IPS DF 4.7 (cell line): Measurements from ENCODE around the gene OTULIN.

Source experiments
- DNase-seq: peaks from one replicate; pipeline ENCODE4 v3.0.0-alpha.2; 2013; ENCODE audit warnings: low spot score; ENCODE audit errors: extremely low read depth

The OTULIN gene

DNA sequence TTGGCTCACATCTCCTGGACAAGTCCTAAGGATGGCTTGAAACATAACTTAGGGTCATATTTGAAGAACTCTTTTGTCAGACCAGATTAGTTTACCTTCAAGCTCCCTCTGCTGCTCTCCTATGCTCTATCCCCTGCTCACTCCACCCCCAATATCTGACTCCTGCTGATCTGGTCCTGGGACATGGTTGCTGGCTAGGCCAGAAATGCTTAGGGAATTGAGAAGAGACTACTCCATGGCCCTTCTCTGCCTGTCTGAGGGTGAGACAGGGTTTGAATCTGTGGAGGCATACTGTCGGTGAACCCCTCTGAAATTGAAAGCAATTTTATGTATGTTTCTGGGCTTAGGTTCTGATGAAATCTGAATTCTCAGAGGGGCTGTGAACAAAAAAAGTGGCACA, 3.3 kb downstream of the OTULIN start:
- no peak for DNase-seq

DNA sequence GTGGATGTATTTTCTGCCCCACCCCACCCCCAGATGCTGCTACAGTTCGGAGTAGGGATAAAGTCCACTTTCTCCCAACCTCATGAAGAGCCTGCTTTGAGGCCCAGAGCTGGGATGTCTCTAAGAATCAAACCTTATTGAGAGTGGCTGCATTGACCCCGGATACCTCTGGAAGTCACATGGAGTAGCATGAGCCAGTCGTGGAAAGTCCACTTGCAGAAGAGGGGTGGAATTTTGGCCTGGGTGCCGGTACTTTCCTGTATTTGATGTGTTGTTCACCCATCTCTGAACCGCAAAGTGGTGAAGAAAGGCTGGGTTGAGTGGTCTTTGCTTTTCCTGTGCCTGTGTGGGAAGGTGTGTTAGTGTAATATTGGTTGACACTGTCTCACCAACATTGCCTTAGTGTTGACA, 3.7 kb downstream of the OTULIN start:
- DNase-seq, result no peak

DNA sequence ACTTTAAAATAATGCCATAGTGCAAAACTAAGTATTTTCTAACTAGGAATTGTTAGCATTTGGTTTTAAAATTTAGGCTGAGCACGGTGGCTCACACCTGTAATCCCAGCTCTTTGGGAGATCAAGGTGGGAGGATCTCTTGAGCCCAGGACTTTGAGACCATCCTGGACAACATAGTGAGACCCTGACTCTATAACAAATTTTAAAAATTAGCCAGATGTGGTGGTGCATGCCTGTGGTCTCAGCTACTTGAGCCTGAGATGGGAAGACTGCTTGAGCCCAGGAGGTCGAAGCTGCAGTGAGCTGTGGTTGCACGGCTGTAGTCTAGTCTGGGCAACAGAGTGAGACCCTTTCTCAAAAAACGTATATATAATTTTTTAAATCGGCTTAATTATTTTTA, 4.9 kb downstream of the OTULIN start:
- DNase-seq, result no peak

DNA sequence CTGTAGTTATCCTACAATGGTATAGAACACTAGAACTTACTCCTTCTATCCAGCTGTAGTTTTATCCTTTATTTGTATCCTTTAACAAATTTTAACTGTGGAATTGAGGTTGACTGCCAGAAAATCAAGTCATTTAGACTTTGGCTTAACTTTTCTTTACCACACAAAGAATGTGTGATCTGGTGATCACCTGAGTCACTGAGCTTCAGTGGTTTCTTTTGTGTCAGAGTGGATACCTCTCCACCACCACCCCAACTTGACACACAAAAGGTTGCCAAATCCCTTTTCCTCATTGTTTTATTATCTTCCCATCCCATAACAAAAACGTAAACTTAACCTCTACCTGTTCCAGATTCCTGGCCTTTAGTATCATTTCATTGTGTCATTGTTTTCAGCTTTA, 5.5 kb downstream of the OTULIN start:
- no peak for DNase-seq

DNA sequence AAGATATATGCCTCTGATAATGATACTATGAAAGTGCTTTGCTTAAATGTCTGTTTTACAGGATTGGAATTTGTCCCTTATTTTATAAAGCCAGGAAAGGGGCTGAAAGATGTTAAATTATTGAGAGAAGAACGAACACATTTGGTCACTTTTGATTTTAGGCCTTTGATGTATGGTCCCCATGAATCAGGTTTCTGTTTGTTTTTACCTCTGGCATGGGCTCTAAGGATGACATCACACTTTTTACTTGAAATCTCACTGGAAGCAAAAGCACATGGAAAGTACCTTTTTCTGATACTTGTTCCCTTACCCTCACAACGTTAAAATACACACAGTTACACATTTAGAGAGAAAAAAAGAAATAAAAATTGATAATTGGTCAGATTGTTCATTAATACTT, 6.9 kb downstream of the OTULIN start:
- DNase-seq, result no peak

DNA sequence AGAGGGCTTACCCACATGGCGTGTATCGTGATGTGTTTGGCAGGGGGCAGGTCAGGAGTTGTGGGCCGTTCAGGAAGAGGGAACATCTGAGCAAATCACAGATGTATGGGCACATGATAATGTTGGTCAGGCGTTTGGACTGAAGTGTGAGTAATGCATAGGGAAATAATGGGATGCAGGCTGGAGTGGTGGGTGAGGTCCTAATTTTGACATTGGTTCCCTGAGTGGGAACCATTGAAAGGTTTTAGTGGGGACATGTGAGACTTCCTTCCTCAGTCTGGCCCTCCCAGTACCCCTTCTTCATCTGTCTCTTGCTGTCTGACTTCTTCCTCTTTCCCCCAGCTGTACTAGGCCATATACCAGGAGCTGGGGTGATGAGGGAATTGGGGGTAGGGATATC, 7.6 kb downstream of the OTULIN start:
- DNase-seq, result no peak

DNA sequence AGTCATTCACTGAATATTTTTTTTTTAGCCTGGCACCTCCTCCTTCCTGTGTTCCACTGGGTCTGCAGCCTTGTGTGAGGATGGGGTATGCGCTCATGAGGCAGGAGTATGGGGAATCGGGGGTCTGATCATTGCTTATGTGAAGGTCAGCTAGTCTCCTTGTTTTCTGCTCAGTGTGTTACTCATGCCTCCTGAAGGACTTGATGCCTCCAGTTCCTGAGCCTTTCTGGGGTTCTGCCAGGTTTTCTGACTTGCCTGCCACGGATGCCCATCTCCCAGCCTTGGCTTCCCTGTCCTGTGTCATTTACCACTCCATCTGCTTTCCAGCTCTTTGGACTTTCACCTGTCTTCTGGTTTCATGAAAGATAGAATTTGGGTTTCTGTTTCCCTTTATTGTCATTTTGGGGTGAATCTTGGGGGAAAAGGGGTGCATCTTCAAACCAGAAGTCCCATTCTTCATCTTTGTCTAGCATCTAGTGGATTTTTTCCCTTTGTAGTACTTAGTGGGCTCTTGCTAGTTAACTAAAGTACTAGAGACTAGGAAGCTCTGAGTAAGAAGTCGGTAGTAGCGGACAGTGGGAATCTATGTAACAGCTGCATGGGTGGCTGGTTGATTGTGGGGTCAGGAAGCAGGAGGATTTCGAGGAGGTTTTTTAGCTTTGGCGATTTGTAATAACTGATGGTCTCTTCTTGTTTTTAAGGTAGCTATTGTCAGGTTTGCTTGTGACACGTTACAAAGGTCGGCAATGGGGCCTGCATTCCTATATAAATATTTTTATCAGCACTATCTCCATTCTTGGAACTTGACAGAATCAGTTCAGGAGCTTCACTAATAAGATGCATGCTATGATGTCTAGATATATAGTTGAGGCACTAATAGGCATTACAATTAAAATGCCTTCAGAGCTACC, 8.2 kb downstream of the OTULIN start:
- no peak for DNase-seq

DNA sequence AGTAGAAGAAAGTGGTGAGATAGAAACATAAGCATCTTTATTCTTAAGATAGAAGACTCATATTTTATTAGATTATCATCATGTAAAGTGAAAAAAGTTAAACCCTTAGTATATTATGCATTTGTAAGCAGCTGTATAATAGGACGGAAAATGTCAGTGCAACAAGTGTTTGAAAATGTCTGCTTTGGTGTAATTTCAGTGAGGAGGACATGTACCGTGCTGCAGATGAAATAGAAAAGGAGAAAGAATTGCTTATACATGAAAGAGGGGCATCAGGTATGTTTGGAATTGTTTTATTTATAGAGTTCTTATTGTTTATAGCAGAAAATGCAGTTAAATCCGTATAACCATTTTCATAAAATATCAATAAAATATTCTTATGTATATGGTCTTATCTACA, 8.9 kb downstream of the OTULIN start:
- no peak for DNase-seq

DNA sequence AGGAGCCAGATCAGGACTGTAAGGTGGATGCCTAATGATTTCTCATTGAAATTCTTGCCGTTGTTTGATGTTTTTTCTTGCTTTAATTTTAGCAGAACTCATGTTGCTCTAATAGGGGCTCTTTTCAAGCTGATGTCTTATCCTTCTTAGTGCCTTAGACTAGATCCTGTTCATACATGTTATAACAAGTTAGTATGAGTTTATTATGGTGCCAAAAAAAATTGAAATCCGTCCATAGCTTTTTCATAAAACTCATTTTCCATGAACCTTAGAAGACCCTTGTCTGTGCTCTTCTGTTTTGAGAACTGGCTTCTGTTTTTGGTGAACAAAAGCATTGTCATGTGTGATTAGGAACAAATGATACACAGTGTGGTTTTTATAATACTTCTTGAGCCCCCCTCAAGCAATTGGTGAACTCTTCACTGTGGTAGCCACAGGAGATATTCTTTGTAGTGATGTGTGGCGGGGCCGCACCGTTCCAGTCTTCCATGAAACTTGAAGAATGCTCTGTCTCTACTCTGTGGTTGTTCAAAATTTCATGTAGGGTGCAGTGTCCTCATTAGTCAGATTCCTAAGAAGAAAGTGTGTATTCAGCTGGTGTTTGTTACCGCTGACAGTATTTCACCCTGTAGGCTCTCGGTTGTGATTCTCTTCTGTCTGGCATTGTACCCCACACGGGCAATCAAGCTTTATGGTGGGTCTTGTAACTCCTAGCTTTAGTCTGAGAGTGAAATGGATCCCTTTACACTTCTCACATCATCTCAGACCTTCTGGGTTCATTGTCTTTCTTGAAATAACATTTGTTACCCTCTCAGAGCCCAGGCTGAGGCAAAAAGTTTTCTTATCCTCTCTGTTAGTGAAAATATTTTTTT, 10.7 kb downstream of the OTULIN start:
- DNase-seq, result no peak

DNA sequence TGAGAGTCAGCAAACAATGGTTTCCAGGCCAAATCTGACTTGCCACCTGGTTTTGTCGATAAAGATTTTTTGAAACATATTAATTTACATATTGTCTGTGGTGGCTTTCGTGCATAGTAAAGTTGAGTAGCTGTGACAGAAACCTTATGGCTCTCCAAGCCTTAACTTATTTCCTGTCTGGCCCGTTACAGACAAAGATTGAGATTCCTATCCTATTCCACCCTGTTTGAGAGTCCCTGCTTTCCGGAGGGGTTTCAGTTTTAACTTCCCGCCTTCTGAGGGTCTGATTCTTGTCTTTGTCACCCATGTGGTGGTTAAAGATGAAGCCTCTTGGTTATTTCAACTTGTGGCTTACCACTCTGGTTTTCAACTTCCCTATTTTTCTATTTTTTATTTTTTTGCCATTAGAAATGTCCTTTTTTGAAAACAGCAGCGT, 11.4 kb downstream of the OTULIN start:
- no peak for DNase-seq

DNA sequence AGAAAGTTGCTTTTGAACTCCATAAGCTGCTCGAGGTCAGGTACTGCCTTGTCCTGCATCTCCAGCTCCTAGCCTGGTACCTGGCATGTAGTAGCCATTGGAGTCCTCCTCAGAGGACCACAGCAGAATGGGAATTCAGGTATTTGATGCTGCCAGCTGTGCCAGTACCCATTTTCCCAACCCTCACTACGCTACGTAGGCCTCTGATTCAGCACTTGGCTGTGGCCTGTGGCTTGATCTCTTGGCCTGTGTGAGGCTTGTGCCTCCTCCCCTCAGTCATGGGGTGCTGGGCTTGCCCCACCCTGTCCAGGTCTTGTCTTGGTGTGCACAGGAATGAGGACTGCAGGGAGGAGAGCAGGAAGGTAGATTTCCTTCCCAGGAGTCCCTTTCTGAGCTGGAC, 11.8 kb downstream of the OTULIN start:
- DNase-seq, result no peak

DNA sequence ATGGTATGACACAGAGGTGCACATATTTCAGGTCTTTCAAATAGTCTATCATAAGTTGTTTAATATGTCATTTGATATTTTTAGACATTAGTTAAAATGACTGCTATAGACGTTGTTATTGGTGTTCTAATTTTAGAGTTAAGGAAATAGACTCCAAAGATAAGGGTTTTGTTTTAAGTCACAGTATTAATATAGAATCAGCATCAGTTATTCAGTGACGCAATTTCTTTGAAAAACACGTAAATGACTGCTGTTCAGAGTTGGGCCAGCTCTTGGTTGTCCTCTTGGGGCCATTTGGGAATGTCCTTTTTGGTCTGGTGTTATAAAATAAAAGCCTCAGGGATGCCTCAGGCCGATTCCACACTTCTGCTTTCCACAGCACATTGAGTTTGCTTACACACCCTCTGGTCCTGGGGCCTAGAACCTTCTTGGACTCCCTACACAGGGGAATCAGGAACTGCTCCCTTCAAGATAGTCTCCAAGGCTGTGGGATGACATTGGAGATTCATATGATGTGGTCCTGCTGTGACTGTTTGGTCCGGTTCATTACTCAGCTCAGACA, 14.3 kb downstream of the OTULIN start:
- DNase-seq, result no peak

DNA sequence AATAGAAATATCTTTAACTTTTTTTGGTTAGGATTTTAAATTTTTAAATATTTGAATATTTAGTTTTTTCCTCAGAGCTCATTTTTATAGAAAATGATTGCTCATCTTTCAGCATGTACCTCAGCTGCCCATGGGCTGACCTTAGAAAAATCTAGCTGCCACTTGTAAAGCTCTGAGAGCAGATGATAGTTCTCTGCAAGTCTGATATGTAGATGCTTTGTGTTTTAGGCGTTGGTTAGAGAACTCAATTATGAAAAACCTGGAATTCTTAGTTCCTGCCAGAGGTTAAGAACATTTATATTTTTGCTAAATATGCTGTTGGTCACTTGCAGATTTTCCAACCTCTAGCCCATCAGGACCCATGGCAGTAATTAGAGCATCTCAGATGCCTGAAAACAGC, 15.1 kb downstream of the OTULIN start:
- no peak for DNase-seq

DNA sequence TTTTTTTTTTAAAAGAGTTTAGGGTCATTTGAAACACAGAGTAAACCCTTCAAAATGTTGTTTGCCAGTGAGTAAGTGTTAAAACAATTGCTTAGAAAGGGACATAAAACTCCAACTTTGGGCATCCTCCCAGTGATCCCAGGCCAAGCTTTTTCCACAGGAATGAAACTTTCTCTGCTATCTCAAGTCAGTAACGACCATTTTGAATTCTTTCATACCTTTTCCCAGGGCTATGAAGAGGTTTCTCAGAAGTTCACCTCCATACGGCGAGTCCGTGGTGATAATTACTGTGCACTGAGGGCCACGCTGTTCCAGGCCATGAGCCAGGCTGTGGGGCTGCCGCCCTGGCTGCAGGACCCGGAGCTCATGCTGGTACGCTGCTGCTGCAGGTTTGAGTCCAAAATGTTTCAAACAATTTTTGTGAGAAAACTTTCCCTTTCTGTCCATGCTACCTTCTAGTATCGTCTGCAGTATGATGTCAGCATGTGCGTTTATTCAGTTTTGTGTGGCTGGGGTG, 16.8 kb downstream of the OTULIN start:
- no peak for DNase-seq

DNA sequence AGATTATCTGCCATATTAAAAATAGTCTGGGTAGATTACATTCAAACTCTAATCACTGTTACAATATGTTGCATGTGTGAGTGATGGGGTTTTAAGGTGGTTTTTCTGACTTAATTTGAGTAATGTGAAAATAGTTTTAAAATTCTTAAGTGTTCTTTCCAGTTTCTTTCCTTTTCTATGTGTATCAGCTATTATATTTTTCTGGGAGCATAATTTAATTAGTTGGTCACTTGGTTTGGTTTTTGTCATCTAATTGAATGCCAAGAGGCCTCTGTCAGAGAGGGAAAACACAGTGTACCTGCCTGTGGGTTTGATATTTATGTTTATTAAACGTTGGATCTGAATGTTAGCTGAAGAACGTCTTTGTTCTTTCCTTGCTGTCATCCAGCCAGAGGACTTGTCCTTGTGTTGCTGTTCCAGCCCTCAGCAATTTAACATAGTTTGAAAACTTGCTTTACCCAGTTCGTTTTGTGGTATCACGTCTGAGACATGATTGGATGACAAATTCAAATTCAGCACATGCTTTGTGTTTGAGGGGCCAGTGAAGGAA, 19.5 kb downstream of the OTULIN start:
- no peak for DNase-seq

DNA sequence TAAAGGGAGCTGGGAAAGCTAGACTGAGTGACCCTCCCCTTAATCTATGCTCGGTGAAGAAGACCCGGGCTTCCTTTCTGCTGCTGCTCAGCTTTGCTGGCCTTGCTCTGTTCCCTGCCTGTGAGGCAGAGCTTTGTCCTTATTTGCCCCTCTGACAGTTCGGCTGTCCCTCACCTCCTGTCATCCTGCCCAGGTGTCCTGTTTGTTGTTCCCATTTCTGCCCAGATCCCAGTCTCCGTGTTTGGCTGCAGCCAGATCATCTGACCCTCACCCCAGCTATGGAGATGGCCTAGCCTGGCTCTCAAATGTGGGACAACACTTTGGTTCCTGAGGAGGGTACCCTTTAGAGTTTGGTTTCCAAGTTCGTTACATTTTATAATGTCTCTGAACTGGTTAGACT, 20.2 kb downstream of the OTULIN start:
- no peak for DNase-seq

DNA sequence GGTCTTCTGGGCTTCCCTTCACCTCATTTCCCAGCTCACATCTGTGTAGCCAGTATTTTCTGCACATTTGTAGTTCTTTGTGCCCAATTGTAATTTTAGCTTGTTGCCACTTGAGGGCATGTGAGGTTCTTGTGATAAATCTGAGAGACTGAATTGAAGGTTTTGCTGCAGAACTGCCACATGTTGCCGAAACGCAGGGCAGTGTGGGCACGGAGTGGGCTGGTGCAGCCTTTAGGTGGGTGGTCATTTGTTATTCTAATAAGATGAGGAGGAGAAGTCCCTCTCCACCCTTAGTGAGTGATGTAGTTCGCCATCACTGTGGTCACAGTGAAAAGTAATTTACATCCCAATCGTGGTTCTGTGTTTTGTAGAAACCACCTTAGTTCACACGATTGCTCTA, 21.2 kb downstream of the OTULIN start:
- no peak for DNase-seq

DNA sequence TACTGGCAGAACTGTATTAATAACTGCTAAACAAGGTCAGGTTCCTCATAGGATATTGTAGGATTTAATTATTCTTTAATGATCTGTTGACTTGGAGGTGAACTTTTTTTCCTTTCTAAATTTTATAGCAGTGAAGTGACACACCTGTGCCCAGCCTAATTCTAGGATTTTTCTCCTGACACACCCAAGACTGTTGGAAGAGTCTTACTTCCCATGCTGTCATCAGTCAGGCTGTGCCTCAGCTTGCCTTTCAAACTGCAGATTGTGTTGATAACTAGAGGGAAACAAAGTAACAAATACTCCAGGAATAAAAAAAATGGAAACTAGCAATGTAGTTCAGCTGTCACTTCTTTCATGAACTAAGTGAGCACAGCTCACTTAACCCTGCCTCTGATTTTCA, 22.0 kb downstream of the OTULIN start:
- DNase-seq, result no peak

DNA sequence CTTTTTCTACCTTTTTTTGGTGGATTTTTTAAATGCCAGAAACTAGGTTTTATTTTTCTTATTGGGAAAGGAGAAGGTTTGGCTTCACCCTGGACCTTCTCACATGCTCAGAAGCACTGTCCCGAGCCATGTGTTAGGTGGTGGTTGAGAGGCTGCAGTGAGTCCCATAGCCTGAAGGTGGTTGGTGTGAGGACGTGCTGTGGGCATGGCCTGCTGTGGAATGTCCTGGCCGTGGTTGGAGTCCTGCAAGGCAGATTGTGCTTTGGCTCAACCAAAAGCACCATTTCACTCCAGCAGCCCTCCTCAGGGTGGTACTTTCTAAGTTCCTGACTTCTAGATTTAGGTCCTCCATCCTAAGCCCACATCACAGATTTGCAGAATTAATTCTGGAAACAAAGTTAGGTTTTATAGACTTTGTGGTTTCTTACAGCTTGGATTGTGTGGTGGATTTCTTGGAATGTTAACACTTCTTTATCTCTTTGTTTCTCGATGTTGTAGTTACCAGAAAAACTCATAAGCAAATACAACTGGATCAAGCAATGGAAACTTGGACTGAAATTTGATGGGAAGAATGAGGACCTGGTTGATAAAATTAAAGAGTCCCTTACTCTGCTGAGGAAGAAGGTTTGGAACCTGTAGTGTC, 22.6 kb downstream of the OTULIN start:
- no peak for DNase-seq

DNA sequence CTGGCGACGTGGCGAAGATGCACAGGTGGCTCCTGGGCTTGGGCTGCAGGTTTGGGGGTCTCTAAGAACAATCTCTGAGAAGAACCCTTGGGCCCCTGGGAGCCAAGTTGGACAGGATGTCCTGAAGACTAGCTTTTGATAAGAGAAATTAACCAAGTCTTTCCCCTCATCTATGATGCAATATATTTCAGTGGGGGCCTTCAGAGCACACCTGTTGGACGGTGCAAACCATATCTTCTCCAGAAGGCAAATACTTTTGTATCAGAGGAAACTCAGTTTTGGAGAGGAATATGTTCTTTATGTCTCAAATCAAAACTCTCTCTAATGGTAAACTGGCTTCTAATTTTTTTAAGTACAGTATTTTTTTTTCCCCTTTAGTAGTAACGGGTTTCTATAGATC, 28.6 kb downstream of the OTULIN start:
- DNase-seq, result no peak

DNA sequence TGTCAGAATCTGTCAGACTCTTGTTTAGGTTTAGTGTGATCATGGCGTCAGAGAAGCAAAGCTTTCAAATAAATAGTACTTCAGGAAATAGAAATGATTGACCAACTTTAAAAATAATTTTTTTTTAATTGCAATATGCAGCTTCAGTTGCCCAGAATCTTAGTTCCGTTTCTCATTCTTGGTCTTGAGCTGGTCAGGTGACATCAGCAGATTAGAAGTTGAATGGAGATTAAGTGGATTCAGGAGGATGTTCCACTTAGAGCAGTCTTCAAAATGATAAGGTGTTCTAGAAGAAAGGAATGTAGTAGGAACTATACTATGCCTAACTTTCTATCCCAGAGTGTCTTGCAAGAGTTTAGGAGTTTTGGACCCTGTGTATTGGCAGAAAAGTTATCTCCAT, 30.6 kb downstream of the OTULIN start:
- DNase-seq, result no peak
